SK-N-SH (cell line): ENCODE data around the gene GRAP. TPM values are rescaled to one million over a fixed set of nuclear protein-coding genes. Genes with fewer than 3 reads are reported as not detected.

Experiments
- CTCF ChIA-PET: fragments of 300-600, 350-600 bp; formaldehyde crosslinking; extraction: SDS; loops from one replicate; lab custom pipeline; 2021; lab: Yijun Ruan, JAX
- POLR2A ChIA-PET: fragments of 350-600 bp; sonication (Branson Sonifier 250); formaldehyde crosslinking; extraction: SDS; loops from one replicate; lab custom pipeline; 2020; ENCODE audit warnings: antibody characterized with exemption, inconsistent platforms; lab: Yijun Ruan, JAX
- DNase-seq: peaks from one replicate; pipeline ENCODE4 v3.0.0; 2012
- H2AFZ ChIP-seq: fragments of 200-600 bp; sonication (generic); 2 replicates; pipeline ENCODE4 v1.8.1; 2016; ENCODE audit warnings: antibody characterized with exemption, mild to moderate bottlenecking, low read depth
- H3F3A ChIP-seq: fragments of 200-600 bp; sonication (generic); replicated peaks from 2 replicates; pipeline ENCODE3; 2016; ENCODE audit warnings: antibody characterized with exemption, mild to moderate bottlenecking; ENCODE audit not compliant: insufficient read depth
- H3K27ac ChIP-seq, 2 experiments: fragments of 200-500 bp in 1 of 2; fragments of 200-600 bp in 1 of 2; sonication (Bioruptor generic) in 1 of 2; sonication (generic), shearing (Covaris generic) in 1 of 2; 2 replicates each; pipeline versions ENCODE4 v1.5.1 to v1.6.1; 2014 to 2016; ENCODE audit warnings: low read depth in 2 of 2, inconsistent platforms in 1 of 2, low read length in 1 of 2, mild to moderate bottlenecking in 1 of 2, mixed read lengths in 1 of 2
- H3K27me3 ChIP-seq: fragments of 200-600 bp; sonication (generic), shearing (Covaris generic); 2 replicates; pipeline ENCODE4 v1.6.1; 2016; ENCODE audit warnings: mixed run types; ENCODE audit not compliant: insufficient read depth
- H3K36me3 ChIP-seq, 2 experiments: fragments of 200-500 bp in 1 of 2; fragments of 200-600 bp in 1 of 2; sonication (Bioruptor generic) in 1 of 2; sonication (generic) in 1 of 2; replicated peaks in 1 of 2; 2 replicates each; pipeline versions ENCODE3 to v1.5.1; 2014 to 2016; ENCODE audit warnings: low read length in 1 of 2, mild to moderate bottlenecking in 1 of 2; ENCODE audit not compliant: insufficient read depth in 2 of 2, control insufficient read depth in 1 of 2
- H3K4me1 ChIP-seq, 2 experiments: fragments of 200-500 bp in 1 of 2; fragments of 200-600 bp in 1 of 2; sonication (Bioruptor generic) in 1 of 2; sonication (generic), shearing (Covaris generic) in 1 of 2; 2 replicates each; pipeline versions ENCODE4 v1.5.1 to v1.6.1; 2014 to 2016; ENCODE audit warnings: low read depth in 1 of 2, low read length in 1 of 2, mixed run types in 1 of 2; ENCODE audit not compliant: insufficient read depth in 2 of 2, control insufficient read depth in 1 of 2
- H3K4me2 ChIP-seq: fragments of 200-600 bp; sonication (generic), shearing (Covaris generic); 2 replicates; pipeline ENCODE4 v1.6.1; 2017; ENCODE audit warnings: mixed run types
- H3K4me3 ChIP-seq, 2 experiments: fragments of 200-500 bp in 1 of 2; fragments of 200-600 bp in 1 of 2; sonication (Bioruptor generic) in 1 of 2; sonication (generic), shearing (Covaris generic) in 1 of 2; 2 replicates each; pipeline versions ENCODE4 v1.5.1 to v1.8.1; 2014 to 2016; ENCODE audit warnings: low read depth in 2 of 2, inconsistent platforms in 1 of 2, low read length in 1 of 2, mild to moderate bottlenecking in 1 of 2, mixed read lengths in 1 of 2, moderate library complexity in 1 of 2
- H3K79me2 ChIP-seq: fragments of 200-600 bp; sonication (generic); 2 replicates; pipeline ENCODE4 v1.8.1; 2017; ENCODE audit warnings: mild to moderate bottlenecking; ENCODE audit not compliant: insufficient read depth
- H3K9ac ChIP-seq: fragments of 200-600 bp; sonication (generic); 2 replicates; pipeline ENCODE4 v1.6.1; 2017; ENCODE audit warnings: mixed run types
- H3K9me2 ChIP-seq: fragments of 200-600 bp; sonication (generic); 2 replicates; pipeline ENCODE4 v1.6.1; 2017; ENCODE audit warnings: mixed run types
- H3K9me3 ChIP-seq: fragments of 200-600 bp; sonication (generic); 2 replicates; pipeline ENCODE4 v1.6.1; 2017; ENCODE audit warnings: mixed run types, mild to moderate bottlenecking, moderate library complexity
- H4K20me1 ChIP-seq: fragments of 200-600 bp; sonication (generic); 2 replicates; pipeline ENCODE4 v1.6.1; 2017; ENCODE audit warnings: mild to moderate bottlenecking, mixed run types; ENCODE audit not compliant: insufficient read depth
- EP300 ChIP-seq, 2 experiments: IDR thresholded peaks; 2 replicates each; pipeline versions ENCODE4 v1.4.0 to v1.6.1; 2012; ENCODE audit warnings: borderline replicate concordance in 1 of 2, low read depth in 1 of 2, low read length in 1 of 2
- MXI1 ChIP-seq: IDR thresholded peaks from 2 replicates; pipeline ENCODE4 v1.6.1; 2012; ENCODE audit warnings: mild to moderate bottlenecking, low read depth, low read length, improper control_type of control experiment
- PBX3 ChIP-seq: IDR thresholded peaks from 2 replicates; pipeline ENCODE4; 2012
- RFX5 ChIP-seq: IDR thresholded peaks from 2 replicates; pipeline ENCODE4 v1.6.1; 2012; ENCODE audit warnings: mild to moderate bottlenecking, improper control_type of control experiment, low read length
- TCF12 ChIP-seq: IDR thresholded peaks from 2 replicates; pipeline ENCODE4 v1.4.0; 2012
- WGBS: methylation state at CpG from one replicate; pipeline ENCODE4 v1.1.6; 2017; ENCODE audit warnings: low lambda C conversion rate; 5-methylcytosine and 5-hydroxymethylcytosine counted together
- polyA plus RNA-seq, 3 experiments: library from polyadenylated mRNA; depleted of rRNA; stranded (reverse); fragments of >200 nt; gene quantifications; 2 replicates each; pipeline ENCODE4 v1.2.3, GENCODE V29; 2012
- TF ChIP-seq, protein P1 (sequence below): fragments of 150-350 bp; IDR thresholded peaks from 2 replicates; pipeline ENCODE4 v1.6.1; 2017; ENCODE audit warnings: antibody characterized with exemption, low read length, low read depth, borderline replicate concordance
- TF ChIP-seq, protein P2 (sequence below): fragments of 150-350 bp; IDR thresholded peaks from 2 replicates; pipeline ENCODE4 v1.6.1; 2016; ENCODE audit warnings: mild to moderate bottlenecking, low read depth, low read length

Gene GRAP
- polyA plus RNA-seq, 1 of the 3 experiments (the other 2 are of a cell fraction) = 0.02 TPM

- WGBS = 79% methylated on average over 13 of the region's 13 CpGs
- DNase-seq = no peak
- no peak overlapping the region for H3K4me2 ChIP-seq
- H3K36me3 ChIP-seq = peaks cover 0 to 21% of the 10 kb centered on the region in 2 experiments
- ChIA-PET CTCF (interaction anchor here (2.5 kb wide), 1 partner anchor 20 kb away, joined by 17 read pairs; no protein-coding TSS in a partner anchor), POLR2A (no interaction called here)
- no peaks in the 10 kb centered on the region for H4K20me1 ChIP-seq
- no peaks in the 10 kb centered on the region for H3K9me2 ChIP-seq
- peak overlapping the region; percentile 71; the same call in 1 of the 2 replicates for H3K9ac ChIP-seq
- TF ChIP-seq PBX3 = no peak
- TF ChIP-seq, protein P1, sequence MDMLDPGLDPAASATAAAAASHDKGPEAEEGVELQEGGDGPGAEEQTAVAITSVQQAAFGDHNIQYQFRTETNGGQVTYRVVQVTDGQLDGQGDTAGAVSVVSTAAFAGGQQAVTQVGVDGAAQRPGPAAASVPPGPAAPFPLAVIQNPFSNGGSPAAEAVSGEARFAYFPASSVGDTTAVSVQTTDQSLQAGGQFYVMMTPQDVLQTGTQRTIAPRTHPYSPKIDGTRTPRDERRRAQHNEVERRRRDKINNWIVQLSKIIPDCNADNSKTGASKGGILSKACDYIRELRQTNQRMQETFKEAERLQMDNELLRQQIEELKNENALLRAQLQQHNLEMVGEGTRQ = no peak
- no peak for TF ChIP-seq MXI1
- TF ChIP-seq TCF12 = no peak
- no peak for TF ChIP-seq RFX5
- TF ChIP-seq EP300 (IDR thresholded peaks at IDR 0.05; ENCODE audit: borderline replicate concordance in 1 of 2, low read depth in 1 of 2, low read length in 1 of 2) = no peak
- H3K9me3 ChIP-seq = no peaks in the 10 kb centered on the region
- no peaks in the 10 kb centered on the region for H3K79me2 ChIP-seq
- H3F3A ChIP-seq = no peaks in the 10 kb centered on the region
- no peak overlapping the region for H3K4me3 ChIP-seq
- H2AFZ ChIP-seq = no peak overlapping the region
- H3K27ac ChIP-seq = peak overlapping the region in 1 of 2 experiments; percentile 63; a peak in 1 of 4 replicates
- peaks cover 0 to 11% of the 10 kb centered on the region in 2 experiments; a peak in 3 of 4 replicates for H3K4me1 ChIP-seq
- H3K27me3 ChIP-seq = no peaks in the 10 kb centered on the region
These were observed 65.9 kb downstream of the GRAP start for GRCh38 chr17:18980682-18981334.

GRCh38 chr17:18978655-18979054 lies 68.1 kb downstream of the GRAP start:
- Histone ChIP-seq H2AFZ (no peak overlapping the region), H3K27ac (no peak overlapping the region), H3K4me1 (peaks cover 0 to 11% of the 10 kb centered on the region in 2 experiments; a peak in 3 of 4 replicates), H3K79me2 (no peaks in the 10 kb centered on the region), H3K27me3 (no peaks in the 10 kb centered on the region), H3K9me2 (no peaks in the 10 kb centered on the region), H3K9ac (no peak overlapping the region), H3K4me2 (no peak overlapping the region), H3K36me3 (peaks cover 0 to 21% of the 10 kb centered on the region in 2 experiments)
- POLR2A ChIA-PET = no interaction called here
- TF ChIP-seq, protein P2, sequence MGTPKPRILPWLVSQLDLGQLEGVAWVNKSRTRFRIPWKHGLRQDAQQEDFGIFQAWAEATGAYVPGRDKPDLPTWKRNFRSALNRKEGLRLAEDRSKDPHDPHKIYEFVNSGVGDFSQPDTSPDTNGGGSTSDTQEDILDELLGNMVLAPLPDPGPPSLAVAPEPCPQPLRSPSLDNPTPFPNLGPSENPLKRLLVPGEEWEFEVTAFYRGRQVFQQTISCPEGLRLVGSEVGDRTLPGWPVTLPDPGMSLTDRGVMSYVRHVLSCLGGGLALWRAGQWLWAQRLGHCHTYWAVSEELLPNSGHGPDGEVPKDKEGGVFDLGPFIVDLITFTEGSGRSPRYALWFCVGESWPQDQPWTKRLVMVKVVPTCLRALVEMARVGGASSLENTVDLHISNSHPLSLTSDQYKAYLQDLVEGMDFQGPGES = no peak
- TF ChIP-seq, all 33 proteins: peak for 0
- no peaks in the 10 kb centered on the region for H3F3A ChIP-seq
- CTCF ChIA-PET = interaction anchor here (1.4 kb wide), 1 partner anchor 46 kb away, joined by 3 read pairs; no protein-coding TSS in a partner anchor
- 91% methylated on average over 17 of the region's 17 CpGs for WGBS
- H4K20me1 ChIP-seq = no peaks in the 10 kb centered on the region
- no peak overlapping the region for H3K4me3 ChIP-seq
- no peak for DNase-seq
- no peaks in the 10 kb centered on the region for H3K9me3 ChIP-seq
